Testis (tissue), 2 donors: ENCODE data around the gene BACH2.

Experiments used
- POLR2A ChIP-seq: fragments of 450-650 bp; IDR thresholded peaks from one replicate; pipeline ENCODE4 v1.6.1; 2017; ENCODE audit warnings: antibody characterized with exemption, mild to moderate bottlenecking, moderate library complexity
- TF ChIP-seq, protein P1 (sequence below), 3 experiments: fragments of 450-650 bp in 2 of 3; fragments of 200-600 bp in 1 of 3; sonication (generic) in 1 of 3; IDR thresholded peaks; one replicate each; pipeline ENCODE4 v1.5.1; 2016 to 2019; ENCODE audit warnings: antibody characterized with exemption in 3 of 3, mild to moderate bottlenecking in 2 of 3, moderate library complexity in 1 of 3

- TF ChIP-seq, protein P1, sequence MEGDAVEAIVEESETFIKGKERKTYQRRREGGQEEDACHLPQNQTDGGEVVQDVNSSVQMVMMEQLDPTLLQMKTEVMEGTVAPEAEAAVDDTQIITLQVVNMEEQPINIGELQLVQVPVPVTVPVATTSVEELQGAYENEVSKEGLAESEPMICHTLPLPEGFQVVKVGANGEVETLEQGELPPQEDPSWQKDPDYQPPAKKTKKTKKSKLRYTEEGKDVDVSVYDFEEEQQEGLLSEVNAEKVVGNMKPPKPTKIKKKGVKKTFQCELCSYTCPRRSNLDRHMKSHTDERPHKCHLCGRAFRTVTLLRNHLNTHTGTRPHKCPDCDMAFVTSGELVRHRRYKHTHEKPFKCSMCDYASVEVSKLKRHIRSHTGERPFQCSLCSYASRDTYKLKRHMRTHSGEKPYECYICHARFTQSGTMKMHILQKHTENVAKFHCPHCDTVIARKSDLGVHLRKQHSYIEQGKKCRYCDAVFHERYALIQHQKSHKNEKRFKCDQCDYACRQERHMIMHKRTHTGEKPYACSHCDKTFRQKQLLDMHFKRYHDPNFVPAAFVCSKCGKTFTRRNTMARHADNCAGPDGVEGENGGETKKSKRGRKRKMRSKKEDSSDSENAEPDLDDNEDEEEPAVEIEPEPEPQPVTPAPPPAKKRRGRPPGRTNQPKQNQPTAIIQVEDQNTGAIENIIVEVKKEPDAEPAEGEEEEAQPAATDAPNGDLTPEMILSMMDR (IDR thresholded peaks at IDR 0.05): no peak
- TF ChIP-seq POLR2A: no peak
These were observed 409.0 kb downstream of the BACH2 start for GRCh38 chr6:89887452-89888137.
